Lower lobe of right lung (tissue), 2 donors: ENCODE results near the gene S100A7. TPM values are rescaled to one million over a fixed set of nuclear protein-coding genes. Genes with fewer than 3 reads are reported as not detected.

Experiments
- ATAC-seq, 2 donors: fragments of 200-7000 bp; cut with Tn5 transposase; one replicate each; pipeline ENCODE4 v1.9.1; 2020 to 2022; ENCODE audit warnings: mild to moderate bottlenecking in 2 of 2, moderate library complexity in 2 of 2
- DNase-seq: peaks from one replicate; pipeline ENCODE4 v3.0.0-alpha.2; 2020
- H3K27ac ChIP-seq: fragments of 200-600 bp; one replicate; pipeline ENCODE4 v1.8.0; 2022
- H3K27me3 ChIP-seq: fragments of 200-600 bp; one replicate; pipeline ENCODE4 v1.8.0; 2022; ENCODE audit warnings: low read depth
- H3K36me3 ChIP-seq: fragments of 200-600 bp; one replicate; pipeline ENCODE4 v1.8.0; 2022; ENCODE audit warnings: mild to moderate bottlenecking
- H3K4me1 ChIP-seq: fragments of 200-600 bp; one replicate; pipeline ENCODE4 v1.8.0; 2022
- H3K4me3 ChIP-seq: fragments of 200-600 bp; one replicate; pipeline ENCODE4 v1.8.0; 2022; ENCODE audit warnings: mild to moderate bottlenecking
- H3K9me3 ChIP-seq: fragments of 200-600 bp; one replicate; pipeline ENCODE4 v1.8.0; 2022
- CTCF ChIP-seq: fragments of 200-600 bp; IDR thresholded peaks from one replicate; pipeline ENCODE4 v1.8.0; 2022; ENCODE audit warnings: antibody characterized with exemption, mild to moderate bottlenecking
- intact Hi-C: fragments of 100-400 bp; cut with DNase I; formaldehyde crosslinking; loops from one replicate; pipeline ENCODE4 v1.11.0; 2022
- total RNA-seq: library from RNA; stranded (reverse); fragmentation: NEBNext Ultra II Directional; extraction: Animal tissue kit (Norgen Biotek cat#: 25700); gene quantifications from one replicate; pipeline ENCODE4 v1.2.1, GENCODE V29; 2021
- donor health status: DM: no; HTN: yes; CAD: no; lungs with severe emphysema.

Gene S100A7
- total RNA-seq, 1 donor from 2014 or later: not detected

- Histone ChIP-seq H3K27me3 (peaks cover 4% of the 10 kb centered on the region), H3K4me3 (no peak overlapping the region), H3K36me3 (no peaks in the 10 kb centered on the region), H3K27ac (no peak overlapping the region), H3K9me3 (no peaks in the 10 kb centered on the region), H3K4me1 (no peaks in the 10 kb centered on the region)
- TF ChIP-seq CTCF: no peak
- DNase-seq (no peak), ATAC-seq (no peak)
- intact Hi-C loops: no loop called here
These were observed 23.2 kb downstream of the S100A7 start for GRCh38 chr1:153437236-153437635.

GRCh38 chr1:153434746-153435455, 25.6 kb downstream of the S100A7 start:
- DNase-seq: no peak

DNA sequence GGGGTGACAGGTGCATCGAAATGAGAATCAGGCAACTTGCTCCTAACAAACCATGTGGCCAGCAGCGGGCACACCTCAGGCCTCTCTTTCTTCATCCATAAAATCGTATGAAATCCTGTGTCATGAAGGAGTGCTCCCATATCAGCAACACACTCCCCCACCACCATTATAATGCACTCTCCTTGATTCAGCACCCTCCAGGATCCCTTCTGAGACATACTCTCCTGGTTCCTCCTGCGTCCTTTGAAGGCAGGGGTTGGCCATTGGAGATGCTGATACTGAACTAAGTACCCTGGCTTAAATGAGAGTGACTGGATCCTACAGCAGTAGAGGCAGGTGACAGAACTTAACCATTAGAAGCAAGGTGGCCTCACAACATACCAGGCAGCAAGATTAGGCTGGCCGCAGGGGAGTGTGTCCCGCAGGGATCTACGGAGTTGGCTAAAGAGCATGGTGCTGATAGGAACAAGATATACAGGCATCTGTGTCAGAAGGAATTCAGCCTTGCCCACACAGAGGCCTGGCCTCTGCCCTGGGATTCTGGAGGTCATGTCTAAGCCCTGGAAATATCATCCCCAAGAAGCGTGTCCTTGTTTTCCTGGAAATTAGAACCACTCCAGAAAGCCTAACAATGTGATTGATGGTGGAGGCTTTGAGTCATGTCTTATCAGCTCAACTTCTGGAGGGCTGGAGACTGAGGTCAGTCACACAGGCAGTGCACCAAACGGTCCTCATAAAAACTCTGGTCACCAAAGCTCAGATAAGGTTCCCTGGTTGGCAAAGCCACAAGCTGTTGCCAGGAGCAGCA, 27.4 kb downstream of the S100A7 start:
- no peak for TF ChIP-seq CTCF
- no peaks in the 10 kb centered on the region for H3K4me1 ChIP-seq
- DNase-seq (no peak), ATAC-seq (no peak)
- no peaks in the 10 kb centered on the region for H3K9me3 ChIP-seq
- intact Hi-C loops: no loop called here
- no peak overlapping the region for H3K27ac ChIP-seq
- peaks cover 6% of the 10 kb centered on the region for H3K27me3 ChIP-seq
- no peak overlapping the region for H3K4me3 ChIP-seq
- no peaks in the 10 kb centered on the region for H3K36me3 ChIP-seq

More at GRCh38 chr1:153434746-153435455, 25.6 kb downstream of the S100A7 start:
- no peak for TF ChIP-seq CTCF
- H3K27me3 ChIP-seq: peaks cover 4% of the 10 kb centered on the region
- H3K4me3 ChIP-seq: no peak overlapping the region
- H3K4me1 ChIP-seq: no peaks in the 10 kb centered on the region
- intact Hi-C loops: no loop called here
- no peaks in the 10 kb centered on the region for H3K9me3 ChIP-seq
- no peak overlapping the region for H3K27ac ChIP-seq
- H3K36me3 ChIP-seq: no peaks in the 10 kb centered on the region
- ATAC-seq: no peak

DNA sequence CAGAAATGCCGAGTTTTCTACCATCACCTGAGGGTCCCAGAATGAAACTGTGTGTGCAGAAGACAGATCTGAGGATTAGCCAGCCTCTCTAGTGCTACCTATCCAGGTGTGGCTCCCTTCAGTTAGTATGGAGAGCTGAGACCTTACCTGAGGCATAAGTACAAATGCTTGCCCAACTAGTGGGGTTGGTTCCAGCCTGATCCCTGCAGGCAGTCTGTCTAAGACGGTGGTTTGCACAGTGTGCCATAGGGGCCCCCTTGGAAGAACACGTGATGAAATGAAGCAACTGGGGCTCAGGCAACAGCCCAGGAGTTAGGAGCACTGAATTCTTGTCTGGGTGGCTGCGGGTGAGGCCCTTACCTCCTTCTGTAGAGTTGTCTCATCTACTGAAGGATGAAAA, 28.5 kb downstream of the S100A7 start:
- Histone ChIP-seq H3K36me3 (no peaks in the 10 kb centered on the region), H3K9me3 (no peaks in the 10 kb centered on the region), H3K4me3 (no peak overlapping the region), H3K27me3 (peaks cover 5% of the 10 kb centered on the region), H3K27ac (no peak overlapping the region), H3K4me1 (no peaks in the 10 kb centered on the region)
- intact Hi-C loops: no loop called here
- DNase-seq: no peak
- no peak for ATAC-seq
- no peak for TF ChIP-seq CTCF

GRCh38 chr1:153431427-153431826, 29.0 kb downstream of the S100A7 start:
- no peak overlapping the region for H3K27ac ChIP-seq
- DNase-seq (no peak), ATAC-seq (no peak)
- no peaks in the 10 kb centered on the region for H3K4me1 ChIP-seq
- intact Hi-C loops: no loop called here
- peaks cover 5% of the 10 kb centered on the region for H3K27me3 ChIP-seq
- no peak for TF ChIP-seq CTCF
- H3K9me3 ChIP-seq: no peaks in the 10 kb centered on the region
- no peaks in the 10 kb centered on the region for H3K36me3 ChIP-seq
- no peak overlapping the region for H3K4me3 ChIP-seq
